ENCODE results near the gene HCFC1.

The HCFC1 gene

DNA sequence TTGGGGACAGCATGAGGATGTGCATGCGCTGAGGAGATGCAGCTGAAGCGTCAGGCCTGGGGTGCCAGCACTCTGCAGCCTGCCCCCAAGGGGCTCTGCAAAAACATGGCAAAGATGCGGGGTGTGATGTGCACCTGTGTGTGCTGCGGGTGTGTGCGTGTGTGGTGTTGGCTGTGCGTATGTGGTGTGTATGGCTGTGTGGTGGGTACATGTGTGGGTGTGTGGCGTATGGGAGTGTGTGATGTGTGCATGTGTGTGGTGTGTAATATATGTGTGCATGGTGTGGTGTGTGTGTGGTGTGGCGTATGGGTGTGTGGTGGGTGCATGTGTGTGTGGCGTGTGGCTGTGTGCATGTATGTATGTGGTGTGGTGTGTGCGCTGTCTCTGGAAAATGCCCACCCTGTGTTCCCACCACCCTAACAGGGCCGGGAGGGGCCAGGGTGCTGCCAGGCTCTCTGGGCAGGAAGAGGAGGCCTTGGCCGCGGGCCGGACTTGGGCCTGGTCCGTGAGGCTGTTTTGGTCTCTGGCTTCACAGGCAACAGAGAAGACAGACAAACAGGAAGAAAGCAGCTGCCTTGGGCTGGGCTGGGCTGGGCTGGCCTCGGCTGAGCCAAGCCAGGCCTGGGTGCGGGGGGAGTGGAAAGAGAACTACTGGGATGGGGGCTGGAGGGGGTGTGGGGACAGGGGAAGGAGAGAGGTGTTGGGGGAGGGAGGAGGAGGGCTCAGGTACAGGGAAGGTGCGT is 68.2 kb downstream of the HCFC1 start:
- no peak for DNase-seq (ENCODE audit: low read depth in 2 of 2)

DNA sequence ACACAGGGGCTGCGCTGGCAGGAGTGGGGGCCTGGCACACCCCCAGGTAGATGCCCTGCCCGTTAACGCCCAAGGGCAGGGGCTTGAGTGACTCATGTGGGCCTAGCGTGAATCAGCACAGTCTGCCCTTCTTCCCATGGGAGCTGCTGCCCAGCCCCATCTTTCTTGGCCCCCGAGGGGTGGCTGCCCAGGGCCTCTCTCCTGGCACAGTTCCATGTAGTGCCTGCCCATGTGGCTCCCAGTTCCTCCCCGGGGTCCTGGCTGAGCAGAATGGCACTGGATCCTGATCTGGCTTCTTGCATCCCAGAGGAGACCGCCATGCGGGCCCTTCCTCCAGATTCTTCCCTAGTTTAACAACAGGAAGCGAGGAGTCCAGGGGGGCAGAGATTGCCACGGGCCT is 69.2 kb downstream of the HCFC1 start:
- no peak for DNase-seq (ENCODE audit: low read depth in 2 of 2)

DNA sequence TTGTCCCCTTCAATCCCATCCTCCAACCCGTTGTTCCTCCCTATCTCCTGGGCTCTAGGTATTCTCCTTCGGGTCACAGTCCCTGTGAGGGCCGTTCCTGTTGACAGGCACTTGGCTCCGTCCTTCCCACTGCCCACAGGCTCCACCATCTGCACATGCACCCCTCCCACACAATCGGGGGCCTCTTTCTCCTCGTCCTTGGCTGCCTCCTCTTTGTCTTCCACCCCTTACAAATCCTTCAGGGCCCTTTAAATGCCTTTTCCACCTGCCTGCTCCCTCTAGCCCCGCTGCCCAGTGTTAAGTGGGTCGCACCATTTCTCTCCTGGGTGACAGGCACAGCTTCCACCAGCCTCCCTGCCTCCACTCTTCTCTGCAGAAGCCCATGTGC is 69.9 kb downstream of the HCFC1 start:
- DNase-seq (ENCODE audit: low read depth in 2 of 2): no peak

DNA sequence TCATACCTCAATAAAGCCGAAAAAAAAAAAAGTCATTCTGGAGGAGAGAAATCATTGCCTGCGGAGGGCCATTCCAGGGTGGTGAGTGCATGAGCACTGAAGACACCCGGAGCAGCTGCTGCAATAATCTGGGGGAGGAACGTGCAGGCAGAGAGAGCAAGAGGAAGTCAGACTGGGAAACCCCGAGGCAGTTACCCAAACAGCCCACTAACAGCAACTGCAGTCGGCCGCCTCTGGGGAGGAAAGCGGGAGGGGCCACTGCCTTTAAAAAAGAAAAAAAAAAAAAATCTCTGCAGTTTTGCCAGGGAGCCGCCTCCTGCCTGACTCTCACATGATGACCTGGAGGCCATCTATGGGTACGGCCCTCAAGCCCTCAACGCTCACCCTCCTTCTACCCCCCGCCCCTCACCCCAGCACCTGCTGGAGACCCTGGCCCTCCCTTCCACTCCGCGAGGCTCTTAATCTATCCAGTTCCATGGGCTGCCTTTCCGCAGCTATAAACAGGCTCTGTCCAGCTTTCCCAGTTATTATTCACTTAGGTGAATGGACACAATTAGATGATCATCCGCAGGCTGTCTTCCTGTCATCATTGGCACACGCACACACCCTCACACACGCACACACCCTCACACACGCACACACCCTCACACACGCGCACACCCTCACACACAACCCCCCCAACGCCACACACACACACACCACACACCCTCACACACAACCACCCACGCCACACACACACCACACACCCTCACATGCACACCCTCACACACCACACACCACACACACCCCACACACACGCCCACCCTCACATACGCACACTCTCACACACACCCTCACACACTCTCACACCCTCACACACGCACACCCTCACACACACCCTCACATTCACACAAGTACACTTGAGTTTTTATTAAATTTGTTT is 70.5 kb downstream of the HCFC1 start:
- peak; percentile 27 to 41 for DNase-seq (ENCODE audit: low read depth in 2 of 2)

DNA sequence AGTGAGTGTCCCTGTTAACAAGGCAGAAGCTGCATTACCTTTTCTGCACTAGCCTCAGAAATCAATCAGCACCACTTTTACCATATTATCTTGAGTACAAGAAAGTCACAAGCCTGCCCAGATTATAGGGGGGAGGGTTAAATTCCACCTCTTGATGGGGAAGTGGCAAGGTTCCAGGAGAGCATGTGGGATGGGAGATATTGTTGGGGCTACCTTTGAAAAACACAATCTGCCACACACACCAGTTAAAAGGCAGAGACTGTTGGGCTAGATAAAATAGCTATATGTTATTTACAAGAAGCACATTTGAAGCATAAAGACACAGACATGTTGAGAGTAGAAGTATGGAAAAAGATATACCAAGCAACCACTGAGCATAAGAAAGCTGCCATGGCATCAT is 73.7 kb downstream of the HCFC1 start:
- no peak for DNase-seq (ENCODE audit: low read depth in 2 of 2)

All from stimulated activated CD4-positive, alpha-beta T cell treated with anti-CD3 and anti-CD28 coated beads, Interleukin-15, amount 100 ng/mL, for 48 hours (primary cell).